DMS114 treated with DMSO at 0.1 percent for 48 hours (cell line): ENCODE measurements around the gene TBX18.

Experiments used
- DNase-seq: peaks from one replicate; lab custom pipeline; 2025; ENCODE audit not compliant: unreplicated experiment; lab: John Stamatoyannopoulos, UW

Gene TBX18

DNA sequence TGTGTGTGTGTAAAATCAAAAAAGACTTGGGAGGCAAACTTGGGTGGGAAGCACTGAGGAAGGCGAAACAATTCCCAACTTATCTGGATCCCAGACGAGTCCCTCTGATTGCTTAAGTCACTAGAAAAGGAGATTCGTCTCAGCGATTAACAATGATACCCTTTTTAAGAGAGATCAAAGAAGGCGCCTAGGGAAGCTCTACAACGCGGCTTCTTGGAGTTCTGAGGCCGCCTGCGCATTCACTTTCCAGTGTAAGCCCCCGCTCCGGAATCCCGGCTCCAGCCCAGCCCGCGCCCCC lies 8.7 kb upstream of the TBX18 start:
- no peak for DNase-seq

DNA sequence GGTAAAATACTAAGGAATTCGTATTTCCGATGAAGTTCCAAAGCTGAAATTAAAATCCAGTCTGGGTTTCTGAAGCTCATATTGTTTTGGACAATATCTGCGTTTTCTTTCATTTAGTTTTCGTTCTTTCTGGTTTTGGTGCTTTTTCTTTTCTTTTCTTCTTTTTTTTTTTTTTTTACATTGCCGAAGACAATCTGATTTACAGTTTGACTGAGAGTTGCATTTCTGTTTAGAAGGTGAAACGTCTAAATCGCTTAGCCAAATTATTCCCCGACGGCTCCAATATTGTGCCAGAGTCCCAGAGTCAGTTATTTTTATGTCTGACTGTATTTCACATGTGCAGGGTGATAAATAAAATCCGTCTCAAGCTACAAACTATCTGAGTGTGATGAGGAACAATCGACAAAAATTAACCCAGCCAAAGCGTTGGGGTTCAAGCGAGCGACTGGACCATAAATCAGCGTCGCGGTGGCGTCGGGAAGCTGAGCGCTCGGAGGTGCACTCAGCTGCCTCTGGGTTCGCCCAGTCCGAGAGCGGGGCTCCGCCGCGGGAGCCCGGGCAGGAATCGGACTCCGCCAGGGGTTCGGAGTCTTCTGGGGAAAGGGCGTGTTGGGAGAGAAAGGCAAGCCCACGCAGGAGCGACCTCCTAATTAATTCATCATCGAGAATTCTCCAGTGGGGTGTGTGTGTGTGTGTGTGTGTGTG lies 8.2 kb upstream of the TBX18 start:
- DNase-seq: no peak

DNA sequence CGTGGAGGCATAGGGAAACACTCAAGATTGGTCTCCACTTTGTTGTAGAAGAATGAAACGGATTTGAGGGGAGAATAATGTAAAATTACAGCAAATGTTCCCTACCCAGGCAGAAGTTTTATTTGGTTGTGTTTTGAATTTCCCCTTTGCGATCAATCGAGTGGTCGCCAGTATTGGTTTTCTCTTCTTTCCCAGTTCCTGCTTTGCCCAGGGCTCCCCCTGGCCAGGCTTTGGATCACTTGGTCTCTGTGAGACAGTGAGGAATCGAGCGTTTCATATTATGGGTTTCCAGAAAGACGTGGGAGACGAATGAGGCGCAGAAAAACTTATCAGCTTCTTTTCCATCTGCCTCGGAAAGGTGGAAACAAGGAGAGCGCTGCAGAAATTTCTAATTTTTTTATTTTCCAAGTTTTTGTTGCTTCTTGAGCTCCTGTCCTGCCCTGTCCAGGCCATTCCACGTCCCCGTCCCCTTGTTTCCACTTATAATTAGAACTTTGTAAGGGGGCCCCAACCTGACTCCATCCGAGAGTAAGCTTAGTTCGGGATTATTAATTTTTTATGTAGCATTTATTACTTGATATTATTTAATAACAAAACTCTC lies 7.5 kb upstream of the TBX18 start:
- DNase-seq: no peak

DNA sequence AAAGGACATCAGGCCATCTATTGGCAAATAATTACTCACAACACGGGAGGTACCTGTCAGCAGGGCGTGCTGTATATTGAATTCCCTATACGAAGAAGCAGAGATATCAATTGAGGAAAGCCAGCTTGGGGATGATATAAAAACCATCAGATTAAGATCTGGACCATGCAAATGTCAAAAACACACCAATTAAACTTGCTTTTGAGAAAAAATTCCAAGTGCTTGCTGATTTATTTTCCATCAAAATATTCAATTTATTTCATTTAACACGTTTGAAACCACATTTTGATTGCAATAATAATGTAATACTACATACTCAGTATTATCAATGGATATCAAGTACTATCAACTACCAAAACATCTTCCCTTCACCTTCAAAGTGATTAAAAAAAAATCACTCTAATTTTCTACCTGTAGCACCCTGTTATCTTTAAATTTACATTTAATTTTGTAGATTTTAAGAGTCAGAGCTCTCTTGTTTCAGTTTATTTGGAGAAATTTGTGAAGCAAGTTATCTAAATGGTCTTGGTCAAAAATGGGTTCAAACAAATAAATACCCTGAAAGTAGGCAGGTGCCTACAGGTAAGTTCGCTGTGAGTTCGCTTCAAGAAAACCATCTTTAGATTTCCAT lies 6.8 kb upstream of the TBX18 start:
- DNase-seq: no peak

DNA sequence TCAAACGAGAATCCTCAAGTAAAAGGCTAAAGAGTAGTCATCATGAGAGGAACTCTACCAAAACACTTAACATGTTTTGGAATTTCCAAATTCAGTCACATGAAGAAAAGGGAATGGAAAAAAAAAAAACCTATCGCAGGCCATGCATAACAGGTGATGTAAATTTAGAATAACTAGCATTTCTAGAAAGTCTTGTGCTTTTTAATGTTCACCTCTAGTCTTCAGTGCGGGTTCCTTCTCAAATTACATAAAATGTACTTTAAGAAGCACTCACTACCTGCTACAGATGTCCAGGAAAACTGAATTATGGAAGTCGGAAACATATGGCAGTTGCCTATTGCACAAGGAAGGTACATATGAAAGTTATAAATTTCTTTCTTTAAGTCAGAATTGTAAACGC lies 6.1 kb upstream of the TBX18 start:
- no peak for DNase-seq

DNA sequence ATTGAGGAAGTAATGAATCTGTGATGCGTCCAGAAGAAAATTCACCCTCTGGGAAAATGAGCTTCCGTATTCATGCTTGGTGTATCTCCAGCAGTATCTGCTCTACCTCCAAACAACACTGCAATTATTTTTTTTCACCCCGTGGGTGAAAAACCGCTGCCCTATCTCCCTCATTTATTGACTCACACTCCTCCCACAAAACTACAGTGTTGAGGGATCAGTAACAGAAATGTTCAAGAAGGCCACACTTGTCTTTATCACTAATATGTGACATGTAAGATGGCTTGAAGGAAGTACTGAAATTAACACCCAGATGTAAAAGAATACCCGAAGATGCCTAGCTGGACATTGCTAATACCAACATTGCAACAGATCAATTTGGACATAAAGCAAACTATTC lies 4.9 kb upstream of the TBX18 start:
- no peak for DNase-seq

DNA sequence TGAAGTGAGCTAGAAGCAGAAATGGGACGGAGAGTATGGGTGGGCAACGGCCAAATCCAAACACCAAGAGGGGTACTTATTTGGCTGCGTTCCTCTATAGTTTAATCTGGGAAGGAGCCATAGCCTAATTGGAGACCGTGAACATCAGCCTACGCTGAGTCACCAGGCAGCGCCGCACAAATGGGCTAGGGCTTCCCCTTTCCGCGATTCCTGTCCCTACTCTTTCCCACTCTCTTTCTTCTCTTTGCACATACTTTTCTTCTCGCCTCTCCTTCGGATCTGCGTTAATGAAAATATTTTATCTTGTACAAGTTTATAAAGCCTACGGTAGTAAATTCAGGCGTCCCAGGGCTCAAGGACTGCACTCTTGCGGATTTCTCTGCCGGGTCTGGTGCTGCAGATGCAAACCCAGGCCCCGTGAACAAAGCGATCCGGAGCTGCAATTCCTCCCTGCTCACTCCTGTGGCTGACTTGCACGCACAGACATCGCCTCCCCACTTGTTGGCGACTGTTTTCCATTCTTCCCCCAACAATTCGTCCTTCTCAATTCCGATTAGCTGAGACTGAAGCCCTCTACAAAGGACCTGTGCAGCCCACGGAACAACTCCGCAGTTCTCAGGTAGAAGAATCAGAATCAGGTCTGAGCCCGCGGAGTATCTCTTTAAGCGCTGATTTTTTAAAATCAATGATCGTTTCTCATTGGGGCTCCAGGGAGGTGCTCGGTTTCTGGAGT lies 4.2 kb upstream of the TBX18 start:
- no peak for DNase-seq

DNA sequence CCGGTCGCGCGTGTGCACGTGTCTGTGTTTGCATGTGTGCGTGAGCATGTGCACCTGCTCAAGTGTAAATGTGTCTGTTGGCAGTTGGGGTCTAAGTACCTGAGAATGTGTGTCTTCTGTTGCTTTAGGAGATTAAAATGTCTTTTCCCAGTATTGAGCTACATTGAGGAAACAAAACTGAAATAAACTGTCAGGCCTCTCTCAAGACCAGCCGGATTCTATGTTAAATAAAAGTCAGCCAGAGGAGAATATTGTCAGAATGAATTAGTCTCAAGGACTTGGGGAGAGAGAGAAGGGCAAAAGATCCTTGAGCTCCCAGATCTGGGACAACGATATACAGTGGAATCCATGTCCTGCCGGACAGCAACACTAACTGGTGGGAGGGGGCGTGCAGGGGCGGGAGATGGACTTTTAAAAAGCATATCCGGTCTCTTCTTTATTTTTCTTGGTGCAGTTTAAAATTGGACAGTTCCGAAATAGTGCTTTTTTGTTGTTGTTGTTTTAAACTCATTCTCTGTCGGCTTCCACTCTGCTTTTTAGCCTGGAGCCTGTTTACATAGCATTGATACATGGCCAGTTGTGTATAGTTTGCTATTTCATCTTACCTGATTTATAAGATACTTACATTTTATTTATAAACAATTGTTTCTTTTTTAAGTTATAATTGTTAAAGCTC lies 3.3 kb upstream of the TBX18 start:
- DNase-seq: no peak

DNA sequence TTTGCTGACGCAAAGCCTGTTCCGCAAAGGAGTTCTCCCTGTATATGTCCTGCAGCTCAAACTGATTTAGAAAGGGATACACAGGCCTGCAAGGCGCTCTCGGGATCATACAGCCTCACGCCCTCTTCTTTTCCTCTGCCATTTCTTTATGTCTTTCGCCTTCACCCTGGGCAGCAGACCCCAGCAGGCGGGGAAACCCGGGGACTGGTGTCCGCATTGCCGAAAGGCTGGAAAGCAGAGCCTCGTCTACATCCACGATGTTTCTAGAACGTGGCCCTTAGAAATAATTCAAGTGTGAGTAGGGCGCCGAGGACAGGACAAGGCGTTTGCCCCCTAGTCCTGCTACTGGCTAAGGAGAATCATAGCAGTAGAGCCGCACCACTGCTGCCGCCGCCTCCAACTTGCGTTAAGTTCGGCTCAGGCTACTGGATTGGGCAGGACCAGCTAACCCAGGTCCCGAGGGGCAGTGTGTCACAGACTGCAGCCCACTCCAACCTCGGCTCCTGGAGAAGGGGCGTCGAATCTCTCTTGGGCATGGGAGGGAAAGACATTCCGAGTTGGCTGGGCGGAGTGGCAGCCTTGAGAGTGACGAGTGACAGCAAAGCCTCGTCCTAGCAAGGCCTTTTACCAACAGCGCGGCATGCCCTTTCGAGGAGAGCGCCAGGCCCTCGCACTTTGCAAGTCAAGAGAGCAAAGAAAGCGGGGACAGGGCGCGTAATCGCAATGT lies 2.6 kb upstream of the TBX18 start:
- DNase-seq: no peak

DNA sequence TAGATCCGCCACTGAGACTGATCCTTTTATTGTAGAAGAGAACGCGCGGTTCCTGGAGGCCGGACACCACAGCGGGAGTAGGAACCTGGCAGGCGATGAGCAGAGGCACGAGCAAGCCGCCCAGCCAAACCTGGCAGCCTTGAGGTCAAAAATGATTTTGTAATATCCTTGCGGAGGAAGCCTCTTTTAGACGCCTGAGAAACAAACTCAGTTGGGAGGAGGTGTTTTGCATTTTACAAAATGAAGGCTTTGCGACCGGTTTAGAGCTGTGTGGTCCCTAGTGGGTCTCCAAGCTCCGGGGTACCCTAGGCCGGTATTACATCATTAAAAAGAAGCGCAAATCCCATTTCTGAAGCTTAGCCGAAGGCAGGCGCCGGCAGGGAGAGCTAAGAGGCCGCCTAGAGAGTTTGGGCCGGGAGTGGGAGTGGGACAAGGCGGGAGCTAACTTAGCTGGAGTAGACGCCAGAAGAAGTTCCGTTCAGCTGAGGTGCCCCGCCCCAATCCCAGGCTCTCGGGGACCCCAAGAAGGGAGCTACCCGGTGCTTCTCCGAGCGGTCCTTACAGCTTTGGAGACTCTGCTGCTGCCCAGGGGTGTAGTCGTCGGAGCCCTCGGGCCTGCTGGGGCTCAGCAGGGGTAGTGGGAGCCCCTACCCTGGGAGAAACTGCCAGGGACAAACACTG lies 1.9 kb upstream of the TBX18 start:
- DNase-seq: no peak

DNA sequence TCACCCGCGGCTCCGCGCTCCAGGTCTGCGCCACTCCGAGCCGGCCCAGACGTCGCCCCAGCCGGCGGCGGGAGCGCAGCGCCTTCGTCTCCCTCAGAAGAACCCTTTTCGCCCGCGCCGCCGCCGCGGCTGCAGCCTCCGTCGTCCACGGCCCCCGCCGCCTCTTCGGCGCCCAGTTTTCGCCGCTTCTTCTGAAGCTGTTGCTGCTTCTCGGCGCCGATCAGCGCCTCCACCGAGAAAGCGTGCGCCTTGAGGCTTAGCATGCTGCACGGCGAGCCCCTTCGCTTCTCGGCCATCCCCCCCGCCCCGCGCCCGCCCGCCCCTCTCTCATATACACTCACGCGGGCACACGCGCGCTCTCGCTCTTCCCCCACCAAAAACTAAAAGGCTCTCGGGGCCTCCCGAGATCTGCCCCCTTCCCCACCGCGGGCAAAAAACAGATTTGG lies 489 bp downstream of the TBX18 start:
- DNase-seq: no peak

DNA sequence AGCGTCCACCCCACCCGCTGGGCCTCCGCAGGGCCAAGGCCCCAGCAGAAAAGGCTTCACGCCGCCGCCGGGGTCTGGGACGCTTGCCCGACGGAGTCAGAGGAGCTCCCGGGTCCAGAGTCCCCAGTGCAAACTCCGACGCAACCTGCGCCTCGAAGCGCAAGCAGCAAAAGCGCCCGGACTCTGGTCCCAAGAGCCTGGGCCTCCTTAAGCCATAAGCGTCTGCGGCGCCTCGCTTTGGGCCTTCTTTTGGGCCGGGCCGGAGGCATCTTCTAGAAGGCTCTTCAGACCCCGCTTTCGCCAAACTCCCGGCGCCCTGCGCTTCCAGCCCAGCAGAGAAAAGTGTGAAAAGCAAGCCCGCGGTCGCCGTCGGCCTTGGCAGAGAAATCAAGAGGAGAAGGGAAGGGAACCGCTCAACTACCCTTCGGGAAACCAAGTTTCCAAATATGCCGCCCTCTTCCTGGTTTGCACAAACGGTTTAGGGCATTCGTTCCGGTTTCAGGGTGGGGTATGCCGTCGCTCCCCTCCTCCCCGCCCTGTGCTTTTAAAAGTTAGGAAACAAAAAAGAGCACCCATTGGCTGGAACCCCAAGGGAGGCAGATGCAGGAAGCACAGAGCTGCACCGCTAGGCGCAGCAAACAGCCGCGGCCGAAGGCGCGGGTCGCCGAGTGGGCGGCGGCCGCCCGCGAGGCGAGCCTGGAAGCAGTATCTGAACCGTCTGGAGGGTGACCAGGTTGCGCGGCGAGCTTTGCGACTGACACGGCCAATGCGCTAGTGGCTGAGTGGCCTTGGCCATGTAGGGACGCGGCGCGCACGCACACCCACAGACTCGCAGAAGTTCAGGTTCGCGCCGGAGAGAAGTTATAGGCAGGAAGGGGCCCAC lies 1.2 kb downstream of the TBX18 start:
- no peak for DNase-seq

DNA sequence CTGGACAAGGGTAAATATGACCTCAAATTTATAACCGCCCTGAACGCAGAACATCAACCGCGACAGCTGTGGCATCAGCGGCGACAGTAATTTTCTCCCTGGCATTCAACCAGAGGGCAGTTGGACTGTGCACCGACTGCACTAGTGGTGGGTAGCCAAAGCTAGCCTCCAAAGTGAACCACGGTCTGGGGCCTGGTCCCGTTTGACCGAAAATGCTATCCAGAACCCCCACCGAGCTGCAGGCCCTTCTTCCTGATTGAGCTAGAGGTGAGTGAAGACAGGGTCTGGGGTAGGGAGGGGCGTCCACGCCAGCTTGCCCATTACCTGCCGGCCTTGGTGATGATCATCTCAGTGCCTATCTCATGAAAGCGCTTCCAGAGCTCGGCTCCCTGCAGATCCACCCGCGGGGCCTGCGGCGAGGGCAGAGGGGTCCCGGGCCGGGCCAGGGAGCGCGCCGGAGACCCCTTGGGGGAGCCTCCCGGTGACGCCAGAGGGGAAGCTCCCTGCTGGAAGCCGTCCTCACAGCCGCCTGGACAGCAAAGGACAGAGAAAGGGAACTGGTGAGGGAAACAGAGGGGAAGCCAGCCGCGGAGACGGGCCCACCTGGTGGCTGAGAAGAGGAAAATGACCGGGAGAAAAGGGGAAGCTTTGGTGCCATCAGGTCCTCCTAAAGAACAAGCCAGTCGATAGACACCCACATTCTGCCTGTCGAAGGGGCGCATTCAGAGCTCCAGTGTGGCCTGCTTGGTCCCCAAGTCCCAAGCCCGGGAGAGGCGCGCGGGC lies 2.0 kb downstream of the TBX18 start:
- DNase-seq: no peak

DNA sequence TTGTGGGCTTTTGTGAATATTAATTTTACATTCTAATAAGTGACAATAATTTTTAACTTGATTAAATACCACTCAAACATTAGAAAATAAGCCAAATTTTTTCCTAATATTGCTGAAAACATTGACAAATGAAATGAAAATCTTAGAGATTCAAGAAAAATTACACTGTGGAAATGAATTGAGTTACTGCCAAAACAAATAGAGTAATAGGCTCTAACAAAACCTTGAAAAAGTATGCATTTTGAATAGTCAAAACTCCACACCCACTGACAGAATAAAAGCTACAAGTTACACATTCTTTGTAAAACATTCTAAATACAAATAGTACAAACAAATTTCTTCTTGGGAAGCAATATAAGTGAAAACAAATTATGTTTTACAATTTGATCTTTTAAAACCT lies 5.9 kb downstream of the TBX18 start:
- DNase-seq: no peak

DNA sequence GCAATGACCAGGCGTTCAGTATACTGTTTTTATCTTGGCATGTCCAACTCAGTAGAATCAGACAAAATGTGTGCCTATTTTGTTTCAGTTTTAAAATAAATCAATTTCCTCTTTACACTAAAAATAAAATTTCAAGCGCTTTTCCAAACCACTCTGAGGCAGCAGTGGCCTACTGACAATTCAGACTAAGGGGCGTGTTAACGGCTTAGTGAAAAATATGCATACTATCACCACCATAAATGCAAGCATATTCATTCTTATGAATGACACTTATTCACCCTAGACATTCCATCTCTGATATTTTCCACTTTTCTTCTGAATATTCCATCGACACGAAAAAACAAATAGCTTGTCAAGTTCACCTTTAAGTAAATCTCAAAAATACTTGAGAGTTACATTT lies 7.5 kb downstream of the TBX18 start:
- DNase-seq: no peak

DNA sequence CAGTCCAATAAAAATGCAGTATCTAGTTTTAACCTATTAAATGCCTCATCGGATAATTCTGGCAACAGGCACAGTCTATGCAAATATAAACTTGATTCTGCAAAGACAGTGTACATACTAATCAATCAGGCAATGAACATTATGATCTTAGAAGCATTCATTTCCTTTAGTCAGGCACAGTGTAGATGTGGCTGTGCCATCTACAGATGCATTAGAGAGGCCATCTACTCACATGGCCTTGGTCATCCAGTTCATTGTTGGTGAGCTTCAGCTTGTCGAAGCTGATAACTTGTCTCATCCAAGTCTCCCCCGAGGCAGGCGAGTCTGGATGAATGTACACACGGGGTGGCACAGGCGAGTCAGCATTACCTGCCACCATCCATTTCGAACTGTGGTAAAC lies 7.9 kb downstream of the TBX18 start:
- no peak for DNase-seq

DNA sequence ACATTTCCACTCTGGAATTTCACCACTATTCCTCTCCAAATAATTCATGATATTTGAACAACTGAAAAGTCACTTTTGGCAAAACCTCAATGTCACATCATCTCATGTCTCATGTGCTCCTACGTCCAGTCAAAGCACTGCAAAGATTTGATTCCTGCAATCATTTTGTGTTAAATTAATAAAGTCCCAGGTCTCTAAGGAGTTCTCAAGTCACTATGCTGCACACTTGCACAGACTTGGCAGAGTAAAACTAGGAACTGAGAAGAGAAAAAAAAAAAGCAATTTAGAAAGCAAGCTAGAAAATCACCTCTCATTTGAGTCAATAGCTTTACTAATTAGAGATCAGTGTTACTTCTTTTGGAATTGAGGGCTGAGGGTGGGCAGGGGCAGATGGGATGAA lies 11.2 kb downstream of the TBX18 start:
- DNase-seq: no peak

DNA sequence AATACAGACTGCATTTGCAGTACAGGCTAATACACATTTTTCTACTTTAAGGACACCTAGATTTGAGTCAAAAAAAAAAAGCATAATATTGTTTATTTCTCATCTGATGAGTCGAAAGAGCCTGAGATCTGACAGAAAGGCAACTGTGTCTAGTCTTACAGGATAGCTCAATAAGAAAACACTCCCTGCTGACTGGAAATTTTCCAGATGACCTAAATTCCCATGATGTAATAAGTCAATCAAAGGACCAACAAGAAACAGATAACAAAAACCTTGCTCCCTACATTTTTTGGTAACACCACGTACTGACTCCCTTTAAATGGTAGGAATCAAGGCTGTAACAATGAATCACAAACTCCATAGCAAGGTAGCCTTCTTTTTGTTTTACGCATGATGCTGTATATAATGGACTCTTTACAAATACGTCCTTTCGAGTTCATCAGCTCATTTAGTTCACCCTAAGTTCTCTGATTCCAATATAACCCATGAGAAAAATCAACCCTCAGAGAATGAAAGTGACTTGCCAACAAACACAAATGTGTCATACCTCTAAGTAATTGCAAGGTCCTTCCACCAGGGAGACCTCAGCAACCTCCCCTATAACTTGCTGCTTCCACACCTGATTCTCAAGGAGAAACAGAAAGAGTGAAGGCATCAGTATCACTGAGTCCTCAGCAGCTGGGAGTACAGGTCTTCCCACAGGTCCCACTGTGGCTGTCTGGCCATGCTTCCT lies 12.1 kb downstream of the TBX18 start:
- no peak for DNase-seq
